ENCODE measurements around the gene CTRL. TPM values are rescaled to one million over a fixed set of nuclear protein-coding genes. Genes with fewer than 3 reads are reported as not detected.

The CTRL gene
- total RNA-seq, 2 experiments from 2014 or later, result 4.0 to 5.9 TPM

GRCh38 chr16:67892899-67893742 is 38.5 kb downstream of the CTRL start, which contains the start of gene PSKH1:
Gene PSKH1, plus strand, starts transcription at chr16:67893254. Its CDS starts 15,496 bp downstream, at chr16:67908750.
- no peaks in the 10 kb centered on the region for H3K36me3 ChIP-seq (ENCODE audit: insufficient read depth, low read length)
- peak; percentile 96 for DNase-seq (ENCODE audit: low spot score)
- no peaks in the 10 kb centered on the region for H3K9me2 ChIP-seq (ENCODE audit: insufficient read depth, low read length)
- H3K4me1 ChIP-seq (ENCODE audit: insufficient read depth, low read length, poor library complexity, severe bottlenecking), result peaks cover 15% of the 10 kb centered on the region
- H4K20me1 ChIP-seq (ENCODE audit: insufficient read depth, low read length), result no peaks in the 10 kb centered on the region
- H3K4me2 ChIP-seq (ENCODE audit: low read length), result peak within 1 kb of the TSS; percentile 94
- H3K27ac ChIP-seq (ENCODE audit: low read depth, low read length, poor library complexity, severe bottlenecking), result peak within 1 kb of the TSS; percentile 24
- intact Hi-C loops (cut with micrococcal nuclease; ENCODE audit: unreplicated experiment), result no loop called here
- TF ChIP-seq CTCF (conservative IDR thresholded peaks at IDR 0.05; ENCODE audit: low read length) (no peak), EZH2phosphoT487 (IDR thresholded peaks at IDR 0.05; ENCODE audit: borderline replicate concordance, low read depth, low read length) (no peak)
- CTCF ChIA-PET (ENCODE audit: unreplicated experiment), result interaction anchor here (0.6 kb wide), 1 partner anchor 69 kb away, joined by 3 read pairs; no protein-coding TSS in a partner anchor
- no TSS peak for BruUV-seq (replicated peaks)
- H2AFZ ChIP-seq (ENCODE audit: low read length), result peak within 1 kb of the TSS; percentile 97
- no peaks in the 10 kb centered on the region for H3K9me3 ChIP-seq (ENCODE audit: low read length)
- H3K4me3 ChIP-seq (ENCODE audit: low read depth, low read length, poor library complexity, severe bottlenecking), result peak within 1 kb of the TSS; percentile 99
- peaks cover 15% of the 10 kb centered on the region; the same call in 1 of the 2 replicates for H3K79me2 ChIP-seq (ENCODE audit: insufficient read depth, low read depth, low read length)
- POLR2A ChIA-PET, result interaction anchor here (1.0 to 1.5 kb wide), 2 partner anchors 129 to 169 kb away, joined by 3 read pairs; partner anchors contain the start of genes DDX28 and DUS2

GRCh38 chr16:67892375-67892774 is 39.3 kb downstream of the CTRL start:
- Histone ChIP-seq H4K20me1 (ENCODE audit: insufficient read depth, low read length) (no peaks in the 10 kb centered on the region), H3K9me3 (ENCODE audit: low read length) (no peaks in the 10 kb centered on the region), H3K27ac (ENCODE audit: low read depth, low read length, poor library complexity, severe bottlenecking) (no peak overlapping the region), H3K79me2 (ENCODE audit: insufficient read depth, low read depth, low read length) (peaks cover 15% of the 10 kb centered on the region; the same call in 1 of the 2 replicates), H3K9me2 (ENCODE audit: insufficient read depth, low read length) (no peaks in the 10 kb centered on the region), H3K4me2 (ENCODE audit: low read length) (peak overlapping the region; percentile 82), H3K4me1 (ENCODE audit: insufficient read depth, low read length, poor library complexity, severe bottlenecking) (peaks cover 15% of the 10 kb centered on the region), H2AFZ (ENCODE audit: low read length) (peak overlapping the region; percentile 97), H3K4me3 (ENCODE audit: low read depth, low read length, poor library complexity, severe bottlenecking) (peak overlapping the region; percentile 99), H3K36me3 (ENCODE audit: insufficient read depth, low read length) (no peaks in the 10 kb centered on the region)
- no peak for DNase-seq (ENCODE audit: low spot score)
- TF ChIP-seq EZH2phosphoT487 (IDR thresholded peaks at IDR 0.05; ENCODE audit: borderline replicate concordance, low read depth, low read length), result no peak
- TF ChIP-seq CTCF (conservative IDR thresholded peaks at IDR 0.05; ENCODE audit: low read length), result no peak
- ChIA-PET CTCF (ENCODE audit: unreplicated experiment) (interaction anchor here (0.6 kb wide), 1 partner anchor 69 kb away, joined by 3 read pairs; no protein-coding TSS in a partner anchor), POLR2A (no interaction called here)
- intact Hi-C loops (cut with micrococcal nuclease; ENCODE audit: unreplicated experiment), result no loop called here
- BruUV-seq (replicated peaks), result TSS peak; percentile 95
